Activated CD4-positive, alpha-beta T cell treated with anti-CD3 and anti-CD28 coated beads, Interleukin-2, amount 50 U/mL, for 1 hour (primary cell): ENCODE results near the gene HS3ST3B1.

Experiments
- DNase-seq: peaks from one replicate; pipeline ENCODE4 v3.0.0-alpha.2; 2020

Gene HS3ST3B1

DNA sequence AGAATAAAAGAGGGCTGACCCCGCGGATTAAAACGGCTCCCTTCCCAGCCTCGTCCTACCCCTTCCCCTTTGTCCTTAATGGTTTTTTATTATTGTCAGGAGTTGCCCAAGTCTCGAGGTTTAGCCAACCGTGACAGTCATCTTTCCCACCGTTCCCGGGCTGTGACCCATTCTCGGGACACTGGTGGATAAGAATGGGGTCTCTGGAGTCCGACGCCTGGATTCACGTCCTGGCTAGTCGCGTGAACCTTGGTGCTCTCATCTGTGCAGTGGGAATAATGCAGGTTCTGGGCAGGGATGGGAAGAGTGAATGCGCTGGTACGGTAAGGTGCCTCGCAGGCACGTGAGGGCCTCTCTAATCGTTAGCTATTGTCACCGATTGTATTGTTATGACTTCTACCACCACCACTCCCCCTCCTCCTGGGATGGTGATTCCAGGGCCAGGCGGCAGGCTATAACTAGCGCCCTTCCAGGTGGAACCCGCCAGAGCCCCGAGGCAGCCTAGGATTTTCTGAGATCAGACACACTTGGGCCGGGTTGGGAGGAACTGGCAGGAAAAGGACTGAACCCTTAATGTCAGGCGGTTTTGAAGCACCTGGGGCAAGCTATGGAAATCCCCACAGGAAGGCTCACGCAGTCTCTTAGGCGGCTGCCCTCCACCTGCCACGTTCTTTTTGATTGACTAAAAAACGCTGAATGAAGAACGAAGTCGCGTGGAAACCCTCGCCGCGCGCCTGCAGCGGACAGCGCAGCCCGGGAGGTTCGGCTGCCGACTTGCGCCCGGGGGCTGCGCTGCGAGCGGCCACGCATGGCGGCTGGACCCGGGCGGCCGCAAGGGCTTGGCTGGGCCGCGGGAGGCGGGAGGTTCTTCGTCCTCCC is 2.7 kb downstream of the HS3ST3B1 start:
- DNase-seq = peak; percentile 39

DNA sequence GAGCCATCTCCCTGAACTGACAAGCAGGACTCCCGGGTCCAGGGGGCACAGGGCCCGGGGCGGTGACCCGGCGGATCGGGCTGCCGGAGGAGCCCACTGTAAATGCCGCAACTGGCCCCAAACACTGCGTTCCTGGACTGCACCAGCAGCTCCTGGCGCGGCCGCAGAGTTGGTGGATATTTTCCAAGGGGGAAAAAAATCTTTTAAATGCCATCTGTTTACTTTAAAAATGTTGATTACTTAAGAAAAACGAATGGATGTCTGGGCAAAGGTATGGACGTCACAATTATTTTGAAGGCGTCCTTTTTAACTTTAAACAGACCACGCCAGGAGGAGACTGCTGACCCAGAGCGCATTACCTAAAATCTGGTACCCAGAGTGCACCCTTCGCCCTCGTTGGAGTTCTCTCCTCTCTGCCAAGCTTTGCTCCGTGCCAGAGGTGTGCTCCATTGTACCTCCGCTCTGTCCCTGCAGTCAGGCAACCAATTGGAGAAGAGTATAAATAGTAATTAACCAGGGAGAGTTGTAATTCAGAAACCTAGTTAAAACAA is 3.4 kb downstream of the HS3ST3B1 start:
- no peak for DNase-seq

DNA sequence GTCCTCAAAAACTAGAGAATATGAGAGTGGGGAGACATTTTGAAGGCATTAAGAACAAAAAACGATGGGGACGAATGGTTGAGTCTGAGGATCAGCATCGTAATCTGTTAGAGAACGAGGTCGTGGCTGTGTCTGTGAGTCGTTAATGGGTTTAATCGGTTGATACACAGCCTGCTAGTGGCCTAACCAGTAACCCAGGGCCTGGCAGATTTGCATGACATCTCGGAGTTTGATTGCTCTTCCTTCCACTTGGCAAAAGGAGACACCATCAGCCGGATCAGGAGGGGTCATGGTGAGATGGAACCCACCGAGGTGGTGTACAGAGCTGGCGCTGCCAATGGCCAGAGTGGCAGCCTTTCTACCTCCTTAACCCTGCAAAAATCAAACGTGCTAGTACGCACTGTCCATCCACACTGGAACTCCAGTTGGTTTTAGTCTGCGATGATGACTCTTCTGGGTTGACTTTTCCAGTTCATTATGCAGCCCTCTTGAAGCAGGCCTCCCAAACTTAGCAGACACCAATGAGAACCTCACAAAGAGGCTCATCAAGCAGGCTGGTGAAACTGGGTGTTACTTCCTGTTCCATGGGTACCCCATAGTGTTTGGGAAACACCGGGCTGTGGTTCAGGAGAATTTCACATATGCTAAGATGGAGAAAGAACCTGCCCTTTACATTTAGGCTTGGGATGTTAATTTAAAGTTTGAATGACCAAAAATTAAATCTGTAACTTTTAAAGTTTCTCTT is 4.1 kb downstream of the HS3ST3B1 start:
- DNase-seq = no peak

DNA sequence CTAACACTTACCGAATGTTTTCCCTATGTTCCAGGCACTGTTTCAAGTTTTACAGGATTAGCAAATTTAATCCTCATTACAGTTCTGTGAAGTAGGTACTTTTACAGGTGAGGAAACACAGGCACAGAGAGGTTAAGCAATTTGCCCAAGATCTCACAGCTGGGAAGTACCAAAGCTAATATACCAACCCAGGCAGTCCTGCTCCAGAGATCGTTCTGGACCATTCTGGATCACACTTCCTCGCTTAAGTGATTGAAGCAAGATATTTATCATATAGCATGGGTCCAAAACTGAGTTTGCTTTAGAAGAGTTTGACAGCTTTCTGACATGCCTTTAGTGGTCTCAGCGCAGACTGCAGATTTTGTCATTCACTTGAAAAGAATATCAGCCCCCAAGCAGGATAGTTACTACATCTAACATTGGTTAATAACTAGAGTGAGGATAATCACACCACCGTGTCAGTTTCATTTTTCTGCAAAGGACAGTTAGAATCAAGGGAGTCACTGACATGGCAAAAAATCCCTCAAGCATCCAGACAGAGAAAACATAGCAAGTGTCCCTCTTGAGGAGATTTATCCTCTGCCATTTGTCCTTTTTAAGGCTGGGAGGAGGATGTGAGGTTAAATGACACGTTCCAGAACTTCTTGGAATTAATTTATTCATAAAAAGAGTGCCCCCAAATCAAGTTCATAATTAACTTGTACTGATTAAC is 5.1 kb downstream of the HS3ST3B1 start:
- no peak for DNase-seq

DNA sequence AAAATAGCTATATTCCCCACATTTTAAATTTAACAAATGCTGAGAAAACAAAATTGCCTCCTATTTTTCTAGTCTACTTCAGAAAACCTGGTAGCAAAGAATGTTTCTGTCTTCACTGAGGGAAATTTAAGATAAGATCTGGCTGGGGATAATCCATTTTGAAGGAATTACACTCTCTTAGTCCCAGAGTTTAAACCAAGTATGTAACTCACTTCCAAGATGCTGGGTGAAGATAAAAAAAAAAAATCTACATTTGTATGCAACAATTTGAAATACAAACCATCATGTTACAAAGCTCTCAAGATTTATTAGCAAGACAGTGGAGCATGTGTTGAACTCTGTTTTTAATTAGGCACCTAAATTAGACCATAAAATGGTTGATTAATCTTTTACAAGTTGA is 5.7 kb downstream of the HS3ST3B1 start:
- DNase-seq = no peak

DNA sequence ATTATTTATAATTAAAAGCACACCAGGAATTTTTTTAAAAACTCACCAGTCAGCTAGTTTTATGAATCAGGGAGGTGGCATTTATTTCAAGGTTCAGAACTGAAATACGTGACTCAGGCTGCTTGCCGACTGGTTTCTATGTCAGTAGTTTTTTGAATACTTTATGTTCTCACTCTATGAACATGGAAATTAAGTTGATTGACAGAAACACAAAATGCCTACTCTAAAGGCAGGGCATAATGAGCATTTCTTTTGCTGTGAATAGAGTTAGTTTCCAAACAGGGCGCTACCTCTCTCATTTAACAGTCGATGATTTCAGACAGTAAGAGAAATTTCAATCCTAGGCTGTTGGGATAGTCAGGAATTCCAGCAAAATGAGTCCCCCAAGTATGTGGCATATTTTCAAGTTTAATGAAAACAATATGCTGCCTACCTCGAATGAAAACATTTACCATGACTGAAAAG is 6.7 kb downstream of the HS3ST3B1 start:
- no peak for DNase-seq

DNA sequence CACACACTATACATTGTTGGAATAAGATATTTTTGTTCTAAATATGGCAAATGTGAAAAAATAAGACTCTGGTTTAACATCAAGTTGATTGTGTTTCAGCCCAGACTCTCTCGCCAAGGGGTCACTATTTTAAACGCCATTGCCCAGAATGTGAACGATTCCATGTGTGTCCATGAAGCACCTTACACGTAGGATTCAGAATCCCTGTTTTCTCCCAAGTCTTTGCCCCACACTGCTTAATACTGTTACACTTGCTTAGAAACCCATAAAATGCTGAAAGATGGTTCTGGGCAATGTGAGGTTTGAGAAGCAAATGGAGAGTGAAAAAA is 7.7 kb downstream of the HS3ST3B1 start:
- no peak for DNase-seq

DNA sequence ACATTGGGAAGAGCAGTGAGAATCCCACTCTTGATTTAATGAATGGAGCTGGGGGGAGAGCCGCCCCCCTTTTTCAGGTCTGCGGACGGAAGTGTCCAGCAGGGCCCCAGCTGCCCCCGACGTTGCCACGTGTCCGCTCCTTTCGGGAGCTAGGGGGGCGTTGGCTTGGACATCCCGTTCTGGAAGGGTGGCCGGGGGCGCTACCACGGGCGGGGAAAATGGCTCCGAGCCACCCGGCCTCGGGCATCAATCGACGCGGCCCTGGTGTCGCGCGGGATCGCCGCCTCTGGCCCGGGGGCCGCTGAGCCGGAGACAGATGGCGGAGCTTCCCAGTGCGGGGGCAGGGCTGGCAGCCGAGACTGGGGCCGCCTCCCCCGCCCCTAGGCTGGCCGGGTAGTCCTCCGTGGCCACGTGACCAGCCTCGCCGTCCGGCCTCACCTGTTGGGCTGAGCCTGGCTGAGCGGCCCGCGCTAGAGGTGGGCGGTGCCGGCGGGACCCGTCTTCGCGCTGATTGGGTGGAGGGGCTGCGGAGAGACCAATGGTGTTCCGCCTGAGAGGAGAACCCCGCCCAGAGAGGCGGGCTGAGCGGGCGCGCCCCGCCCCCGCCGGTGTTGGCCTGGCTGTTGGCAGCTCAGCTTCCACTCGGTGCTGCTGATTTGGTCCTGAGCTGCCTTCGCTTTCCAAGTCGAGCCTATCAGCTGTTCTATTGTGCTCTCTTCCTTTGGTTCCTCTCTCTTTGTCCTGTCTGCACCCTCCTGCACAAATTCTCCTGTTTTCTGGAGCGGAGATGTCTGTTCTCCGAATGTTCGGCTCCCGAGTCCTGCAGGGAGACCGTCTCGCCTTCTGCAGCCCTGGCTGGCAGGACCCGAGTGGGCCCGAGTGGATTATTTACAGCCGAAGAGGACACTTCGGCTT is 8.3 kb downstream of the HS3ST3B1 start:
- peak; percentile 90 for DNase-seq

DNA sequence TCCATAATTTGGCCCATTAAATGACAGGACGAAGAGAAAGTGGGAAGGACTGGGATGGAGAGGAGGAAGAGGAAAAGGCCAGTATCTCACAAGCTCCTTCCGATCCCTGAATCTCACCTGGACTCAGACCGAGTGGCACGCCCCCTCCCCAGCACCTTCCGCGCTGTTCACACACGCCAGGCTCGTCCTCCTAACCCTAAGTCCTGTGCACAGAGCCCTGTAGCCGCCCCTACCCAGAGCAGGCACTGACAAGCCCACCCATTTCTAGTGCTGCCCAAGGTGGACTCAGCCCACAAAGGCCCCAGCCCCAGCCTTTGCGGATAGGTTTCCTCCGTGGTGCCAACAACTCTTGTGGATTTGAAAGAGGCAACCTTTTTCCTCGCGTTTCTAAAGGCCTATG is 9.2 kb downstream of the HS3ST3B1 start:
- no peak for DNase-seq

DNA sequence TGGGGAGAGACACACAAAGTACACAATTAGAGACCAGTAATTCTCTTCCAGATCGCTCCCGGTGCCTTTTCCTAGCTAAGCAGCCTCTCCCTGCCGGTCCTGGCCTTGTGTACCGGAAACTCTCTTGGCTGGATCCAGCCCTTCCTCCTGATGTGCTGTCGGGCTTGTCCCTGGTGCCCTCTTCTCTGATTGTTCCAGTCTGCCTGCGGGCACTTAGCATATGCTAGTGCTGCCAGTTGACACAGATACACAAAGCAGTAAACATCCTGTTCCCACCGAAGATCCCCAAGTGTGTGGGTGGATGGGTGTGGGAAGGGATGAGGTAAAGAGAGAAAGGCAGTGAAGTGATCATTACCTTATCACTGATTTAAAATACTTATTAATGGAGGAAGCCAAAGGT is 9.7 kb downstream of the HS3ST3B1 start:
- DNase-seq = no peak

DNA sequence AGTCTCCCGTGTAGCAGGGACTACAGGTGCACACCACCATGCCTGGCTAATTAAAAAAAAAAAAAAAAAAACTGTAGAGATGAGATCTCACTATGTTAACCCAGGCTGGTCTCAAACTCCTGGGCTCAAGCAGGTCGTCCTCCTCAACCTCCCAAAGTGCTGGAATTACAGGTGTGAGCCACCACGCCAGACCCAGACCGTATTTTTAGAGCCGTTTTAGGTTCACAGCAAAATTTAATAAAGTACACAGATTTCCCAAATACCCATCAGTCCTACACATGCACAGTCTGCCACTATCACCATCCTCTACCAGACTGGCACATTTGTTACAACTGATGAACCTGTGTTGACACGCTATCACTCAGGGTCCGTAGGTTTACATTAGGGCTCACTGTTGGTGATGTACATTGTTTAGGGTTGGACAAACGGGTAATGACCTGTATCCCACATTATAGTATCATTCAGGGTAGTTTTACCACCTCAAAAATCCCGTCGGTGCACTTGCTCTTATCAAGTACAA is 10.4 kb downstream of the HS3ST3B1 start:
- DNase-seq = no peak

DNA sequence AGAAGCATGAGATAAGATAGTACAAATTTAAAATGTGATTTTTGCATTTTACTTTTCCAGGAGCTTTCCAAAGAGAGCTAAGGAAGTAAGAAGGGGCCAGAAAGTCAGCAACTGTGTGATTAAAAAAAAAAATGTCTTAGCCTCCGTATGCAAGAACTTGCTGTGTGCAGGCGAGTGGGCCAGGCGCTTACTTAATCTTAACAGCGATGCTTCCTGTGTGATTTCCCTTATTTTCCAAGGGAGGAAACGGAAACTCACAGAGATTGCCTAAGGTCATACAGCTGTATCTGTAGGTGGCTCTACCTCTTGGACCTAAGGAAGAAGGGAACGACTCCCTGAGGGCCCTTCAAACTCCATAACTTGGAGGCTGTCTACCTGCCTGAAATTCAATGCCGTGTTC is 11.1 kb downstream of the HS3ST3B1 start:
- DNase-seq = no peak

DNA sequence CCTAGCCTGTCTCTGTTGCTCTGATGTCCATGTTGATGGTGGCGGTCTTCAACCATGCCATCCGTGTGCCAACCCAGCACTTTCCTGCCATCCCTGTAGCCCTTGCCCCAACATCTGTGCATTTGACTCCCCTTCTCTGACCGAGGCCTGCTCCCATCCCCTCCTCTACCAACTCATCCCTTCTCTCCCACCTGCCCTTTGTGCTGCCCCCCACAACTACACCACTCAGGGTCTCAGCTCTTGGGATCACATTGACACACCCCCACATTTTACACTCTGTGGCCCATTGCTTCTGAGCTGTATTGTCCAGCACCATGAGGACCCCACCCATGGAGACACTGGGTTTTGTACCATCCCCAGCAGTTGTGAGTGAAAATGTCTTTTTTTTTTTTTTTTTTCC is 11.6 kb downstream of the HS3ST3B1 start:
- no peak for DNase-seq

DNA sequence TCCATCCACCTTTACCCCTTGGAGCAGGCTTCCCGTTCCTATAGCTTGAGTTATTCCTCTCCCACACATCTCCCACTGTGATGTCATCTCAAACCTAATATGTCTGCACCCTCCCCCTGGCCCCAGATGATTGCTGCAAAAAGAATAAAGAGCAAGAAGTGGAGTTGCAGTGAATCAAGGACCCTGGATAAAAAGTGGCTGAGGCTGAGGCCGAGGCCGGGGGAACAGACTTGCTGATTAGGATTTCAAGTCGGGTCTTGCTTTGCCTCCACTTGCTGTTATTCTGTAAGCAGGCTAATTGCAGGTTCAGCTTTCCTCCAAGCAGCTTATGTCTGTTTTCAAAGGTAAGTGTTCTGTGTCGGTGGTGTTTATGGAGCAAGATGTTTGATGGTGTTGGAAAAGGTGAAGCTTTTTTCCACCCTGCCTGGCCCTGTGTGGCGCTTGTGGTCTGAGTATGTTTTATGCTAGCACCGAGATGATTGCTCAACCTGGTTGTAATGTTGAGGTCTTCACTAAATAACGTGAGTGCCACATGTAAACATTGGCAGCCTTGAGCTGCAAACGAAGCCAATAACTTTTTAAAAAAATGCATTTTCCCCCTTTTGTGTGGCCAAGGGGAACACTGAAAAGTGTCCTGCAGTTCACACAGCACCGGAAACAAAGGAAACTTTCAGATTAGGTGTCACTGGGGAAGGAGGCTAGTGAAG is 15.4 kb downstream of the HS3ST3B1 start:
- DNase-seq = no peak

DNA sequence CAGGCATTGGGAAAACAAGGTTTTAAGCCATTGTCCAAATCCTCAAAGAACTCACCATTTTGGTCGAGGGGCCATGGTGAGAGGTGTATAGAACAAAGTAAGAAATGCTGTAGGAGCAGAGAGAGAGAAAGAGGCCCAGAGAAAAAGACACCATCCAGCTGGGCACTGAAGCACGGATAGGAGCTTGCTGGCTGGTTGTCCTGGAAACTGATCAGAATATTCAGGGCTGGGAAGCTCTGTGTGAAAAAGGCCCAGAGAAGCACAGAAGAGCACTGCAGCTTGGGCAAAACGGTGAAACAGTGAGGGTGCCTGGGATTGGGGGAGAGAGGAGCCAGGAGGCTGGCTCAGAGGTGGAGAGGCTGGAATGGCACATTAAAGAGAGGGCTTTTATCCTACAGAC is 16.5 kb downstream of the HS3ST3B1 start:
- DNase-seq = no peak

DNA sequence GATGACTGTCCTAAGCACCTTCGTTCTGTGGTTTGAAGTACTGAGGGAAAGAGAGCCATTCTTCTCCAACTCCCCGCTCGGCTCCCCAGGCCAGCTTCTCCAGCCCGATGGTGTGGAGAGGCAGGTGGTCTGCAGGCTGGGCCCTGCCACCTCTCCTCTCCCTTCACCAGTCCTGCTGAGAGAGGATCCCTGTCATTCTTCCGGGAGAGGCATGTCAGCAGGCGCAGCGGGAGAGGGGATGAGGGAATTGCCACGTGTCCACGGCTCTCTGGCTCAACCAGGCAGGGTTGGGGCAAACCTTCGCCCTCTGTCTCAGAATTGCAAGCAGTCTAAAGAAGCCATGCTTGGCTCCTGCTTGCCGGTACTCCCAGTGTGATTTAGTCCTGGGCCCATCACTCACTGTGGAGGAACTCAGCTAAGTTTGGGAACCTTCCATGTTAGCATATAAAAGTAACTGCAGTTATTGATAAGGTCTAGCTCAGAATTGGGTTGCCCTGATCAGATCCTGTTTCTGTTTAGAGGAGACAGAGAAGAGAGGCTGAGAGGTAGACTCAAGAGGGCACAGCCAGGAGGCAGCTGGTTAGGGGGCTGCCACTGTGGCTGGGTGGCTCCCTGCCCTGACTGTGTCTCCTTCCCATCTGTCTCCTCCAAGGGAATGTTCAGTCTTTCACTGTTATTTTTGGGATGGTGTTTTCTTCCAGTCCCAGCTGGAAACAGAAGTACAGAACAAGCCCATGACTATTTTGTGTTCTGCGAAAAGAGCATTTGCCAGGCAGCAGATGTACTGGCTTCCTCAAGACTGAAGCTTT is 17.4 kb downstream of the HS3ST3B1 start:
- DNase-seq = no peak

DNA sequence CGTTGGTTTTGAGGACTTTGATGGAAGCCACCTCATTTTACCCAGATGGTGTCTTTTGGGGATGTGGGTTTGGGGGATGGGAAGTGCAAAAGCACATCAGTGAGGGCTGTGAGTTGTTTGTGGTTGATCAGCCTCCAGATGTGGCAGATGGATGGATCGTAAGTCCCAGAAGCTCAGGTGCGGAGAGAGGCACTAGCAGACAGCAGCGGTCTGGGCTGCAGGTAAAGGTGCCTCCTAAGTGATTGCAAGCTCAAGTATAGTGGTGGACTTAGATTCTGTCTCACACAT is 18.0 kb downstream of the HS3ST3B1 start:
- no peak for DNase-seq

DNA sequence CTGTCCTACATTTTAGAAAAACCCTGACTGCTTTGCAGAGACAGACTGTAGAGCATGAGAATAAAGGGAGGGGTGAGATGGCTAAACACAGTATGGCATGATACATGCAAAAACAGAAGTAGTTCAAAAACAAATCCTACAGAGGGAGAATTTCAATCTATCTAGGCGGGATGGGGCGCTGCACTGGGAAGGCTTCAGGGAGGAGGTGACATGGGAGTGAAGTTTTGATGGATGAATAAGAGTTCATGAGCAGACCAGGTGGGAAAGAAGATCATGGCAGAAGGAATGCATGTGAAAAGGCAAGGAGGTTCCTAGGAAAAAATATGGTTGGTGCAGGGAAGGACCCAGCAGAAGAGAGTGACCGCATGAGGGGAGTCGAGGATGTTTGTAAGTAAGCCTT is 19.2 kb downstream of the HS3ST3B1 start:
- DNase-seq = no peak

DNA sequence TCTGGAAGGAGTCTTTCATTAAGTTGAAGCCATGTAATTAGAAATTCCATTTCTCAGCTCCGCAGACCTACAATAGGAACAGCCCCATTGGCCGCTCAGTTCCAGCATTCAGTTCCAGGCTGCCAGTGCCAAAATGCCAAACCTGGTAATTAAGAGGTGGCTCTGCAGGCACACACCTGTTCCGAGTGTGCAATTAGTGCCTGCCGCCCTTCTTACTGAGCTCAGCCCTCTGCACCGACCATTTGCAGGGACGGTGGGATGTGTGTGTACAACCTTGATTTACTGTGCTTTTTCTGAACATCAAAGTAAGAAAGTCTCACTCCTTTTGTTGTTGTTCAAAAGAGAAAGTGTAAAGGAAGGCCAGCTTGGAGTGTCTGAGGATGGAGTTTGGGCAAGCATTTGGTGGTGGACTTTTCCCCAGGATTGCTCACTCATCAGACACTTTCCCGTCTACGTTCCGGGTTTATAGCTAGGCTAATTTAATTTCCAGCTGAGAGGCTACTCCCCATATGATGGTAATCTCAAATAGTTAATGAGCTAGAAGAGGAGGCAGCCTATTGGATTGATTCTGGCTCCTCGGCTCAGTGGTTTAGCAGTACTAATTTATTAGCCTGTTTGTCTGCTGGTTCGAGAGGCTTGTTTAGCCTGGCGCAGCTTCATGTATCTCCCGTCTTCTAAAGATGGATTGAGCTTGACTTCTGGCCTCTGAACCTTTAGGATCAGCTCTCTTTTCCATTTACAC is 20.0 kb downstream of the HS3ST3B1 start:
- DNase-seq = no peak

DNA sequence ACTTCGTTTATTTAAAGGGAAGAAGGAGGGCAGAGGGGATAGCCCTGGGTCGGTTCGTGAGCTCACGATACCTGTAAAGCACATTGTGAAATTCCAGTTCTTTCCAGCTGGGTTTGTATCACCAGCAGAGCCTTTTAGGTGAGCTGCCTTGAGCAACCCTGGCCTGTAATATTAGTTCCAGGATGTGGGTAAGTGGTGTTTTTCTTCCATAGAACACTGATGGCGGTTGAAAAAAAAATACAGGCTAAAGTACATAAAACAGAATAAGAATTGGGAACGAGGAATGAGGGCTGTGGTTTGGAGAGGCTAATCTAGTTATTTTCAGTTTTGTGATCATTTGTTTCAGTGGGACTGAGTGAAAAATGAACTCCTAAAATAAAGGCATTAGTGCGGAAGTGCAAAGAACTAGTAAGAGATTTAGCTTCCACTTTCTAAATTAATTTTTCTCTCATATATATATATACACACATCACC is 20.6 kb downstream of the HS3ST3B1 start:
- DNase-seq = no peak
